ENCODE data around the gene CHD3.

DNA sequence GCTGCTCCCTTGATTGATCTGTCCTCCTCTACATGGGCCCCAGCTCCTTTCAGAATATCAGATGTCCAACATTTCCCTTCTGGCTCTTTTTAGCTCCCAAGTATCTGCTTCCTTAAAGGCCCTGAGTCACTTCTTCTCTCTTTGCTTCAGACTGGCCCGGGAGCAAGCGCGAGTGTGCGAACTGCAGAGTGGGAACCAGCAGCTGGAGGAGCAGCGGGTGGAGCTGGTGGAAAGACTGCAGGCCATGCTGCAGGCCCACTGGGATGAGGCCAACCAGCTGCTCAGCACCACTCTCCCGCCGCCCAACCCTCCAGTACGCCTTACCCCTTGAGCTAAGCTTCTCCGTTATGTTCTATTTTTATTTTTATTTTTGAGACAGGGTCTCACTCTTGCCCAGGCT is 55.7 kb downstream of the CHD3 start:
- TF ChIP-seq, protein P1, sequence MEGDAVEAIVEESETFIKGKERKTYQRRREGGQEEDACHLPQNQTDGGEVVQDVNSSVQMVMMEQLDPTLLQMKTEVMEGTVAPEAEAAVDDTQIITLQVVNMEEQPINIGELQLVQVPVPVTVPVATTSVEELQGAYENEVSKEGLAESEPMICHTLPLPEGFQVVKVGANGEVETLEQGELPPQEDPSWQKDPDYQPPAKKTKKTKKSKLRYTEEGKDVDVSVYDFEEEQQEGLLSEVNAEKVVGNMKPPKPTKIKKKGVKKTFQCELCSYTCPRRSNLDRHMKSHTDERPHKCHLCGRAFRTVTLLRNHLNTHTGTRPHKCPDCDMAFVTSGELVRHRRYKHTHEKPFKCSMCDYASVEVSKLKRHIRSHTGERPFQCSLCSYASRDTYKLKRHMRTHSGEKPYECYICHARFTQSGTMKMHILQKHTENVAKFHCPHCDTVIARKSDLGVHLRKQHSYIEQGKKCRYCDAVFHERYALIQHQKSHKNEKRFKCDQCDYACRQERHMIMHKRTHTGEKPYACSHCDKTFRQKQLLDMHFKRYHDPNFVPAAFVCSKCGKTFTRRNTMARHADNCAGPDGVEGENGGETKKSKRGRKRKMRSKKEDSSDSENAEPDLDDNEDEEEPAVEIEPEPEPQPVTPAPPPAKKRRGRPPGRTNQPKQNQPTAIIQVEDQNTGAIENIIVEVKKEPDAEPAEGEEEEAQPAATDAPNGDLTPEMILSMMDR (IDR thresholded peaks at IDR 0.05) = no peak
- no peak for TF ChIP-seq POLR2A (IDR thresholded peaks at IDR 0.05)
- no peak for TF ChIP-seq EP300 (IDR thresholded peaks at IDR 0.05)
- no peak for TF ChIP-seq POLR2AphosphoS5 (IDR thresholded peaks at IDR 0.05)
